ENCODE data around the gene FBXO2.

GRCh38 chr1:11691928-11692711, 37.9 kb upstream of the FBXO2 start:
- TF ChIP-seq, protein P1, sequence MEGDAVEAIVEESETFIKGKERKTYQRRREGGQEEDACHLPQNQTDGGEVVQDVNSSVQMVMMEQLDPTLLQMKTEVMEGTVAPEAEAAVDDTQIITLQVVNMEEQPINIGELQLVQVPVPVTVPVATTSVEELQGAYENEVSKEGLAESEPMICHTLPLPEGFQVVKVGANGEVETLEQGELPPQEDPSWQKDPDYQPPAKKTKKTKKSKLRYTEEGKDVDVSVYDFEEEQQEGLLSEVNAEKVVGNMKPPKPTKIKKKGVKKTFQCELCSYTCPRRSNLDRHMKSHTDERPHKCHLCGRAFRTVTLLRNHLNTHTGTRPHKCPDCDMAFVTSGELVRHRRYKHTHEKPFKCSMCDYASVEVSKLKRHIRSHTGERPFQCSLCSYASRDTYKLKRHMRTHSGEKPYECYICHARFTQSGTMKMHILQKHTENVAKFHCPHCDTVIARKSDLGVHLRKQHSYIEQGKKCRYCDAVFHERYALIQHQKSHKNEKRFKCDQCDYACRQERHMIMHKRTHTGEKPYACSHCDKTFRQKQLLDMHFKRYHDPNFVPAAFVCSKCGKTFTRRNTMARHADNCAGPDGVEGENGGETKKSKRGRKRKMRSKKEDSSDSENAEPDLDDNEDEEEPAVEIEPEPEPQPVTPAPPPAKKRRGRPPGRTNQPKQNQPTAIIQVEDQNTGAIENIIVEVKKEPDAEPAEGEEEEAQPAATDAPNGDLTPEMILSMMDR (conservative IDR thresholded peaks at IDR 0.05 in 1 of 2, IDR thresholded peaks at IDR 0.05 in 1 of 2; ENCODE audit: low read depth in 1 of 2, low read length in 2 of 2) = no peak
- peak; percentile 97 for TF ChIP-seq EZH2 (IDR thresholded peaks at IDR 0.05; ENCODE audit: low read length, missing control alignments)

All from fibroblast of lung (primary cell).